A673 (cell line): Measurements from ENCODE around the gene SPSB4.

Source experiments
- EZH2 ChIP-seq: fragments of 200-600 bp; sonication (generic); IDR thresholded peaks from 2 replicates; pipeline ENCODE4 v1.6.1; 2017; ENCODE audit warnings: borderline replicate concordance, low read depth, mild to moderate bottlenecking, mixed read lengths, antibody characterized with exemption, low read length; ENCODE audit not compliant: poor library complexity, severe bottlenecking
- TF ChIP-seq, protein P1 (sequence below): fragments of 300-800, 200-600 bp; sonication (generic); conservative IDR thresholded peaks from 2 replicates; pipeline ENCODE4 v1.5.1; 2017; ENCODE audit warnings: low read depth, mild to moderate bottlenecking, antibody characterized with exemption, low read length, moderate library complexity, mixed read lengths

DNA sequence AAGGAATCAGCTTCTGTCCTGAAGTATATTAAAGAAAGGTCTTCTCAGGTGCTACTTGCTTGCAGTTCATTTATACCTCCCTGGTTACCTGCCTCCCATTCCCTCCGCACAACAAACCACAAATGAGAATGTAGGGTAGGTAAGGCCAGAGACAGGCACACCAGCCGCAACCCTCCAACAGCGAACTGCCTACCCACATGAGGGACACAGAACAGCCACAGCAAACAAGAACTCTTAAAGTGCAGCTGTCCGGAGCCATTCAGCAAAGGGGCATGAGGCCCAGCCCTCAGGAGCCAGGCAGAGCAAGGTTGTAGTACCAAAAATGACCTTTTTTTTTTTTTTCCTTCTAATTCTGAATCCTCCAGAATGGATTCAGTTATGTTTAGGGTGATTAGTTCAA is 52.4 kb downstream of the SPSB4 start:
- TF ChIP-seq, protein P1, sequence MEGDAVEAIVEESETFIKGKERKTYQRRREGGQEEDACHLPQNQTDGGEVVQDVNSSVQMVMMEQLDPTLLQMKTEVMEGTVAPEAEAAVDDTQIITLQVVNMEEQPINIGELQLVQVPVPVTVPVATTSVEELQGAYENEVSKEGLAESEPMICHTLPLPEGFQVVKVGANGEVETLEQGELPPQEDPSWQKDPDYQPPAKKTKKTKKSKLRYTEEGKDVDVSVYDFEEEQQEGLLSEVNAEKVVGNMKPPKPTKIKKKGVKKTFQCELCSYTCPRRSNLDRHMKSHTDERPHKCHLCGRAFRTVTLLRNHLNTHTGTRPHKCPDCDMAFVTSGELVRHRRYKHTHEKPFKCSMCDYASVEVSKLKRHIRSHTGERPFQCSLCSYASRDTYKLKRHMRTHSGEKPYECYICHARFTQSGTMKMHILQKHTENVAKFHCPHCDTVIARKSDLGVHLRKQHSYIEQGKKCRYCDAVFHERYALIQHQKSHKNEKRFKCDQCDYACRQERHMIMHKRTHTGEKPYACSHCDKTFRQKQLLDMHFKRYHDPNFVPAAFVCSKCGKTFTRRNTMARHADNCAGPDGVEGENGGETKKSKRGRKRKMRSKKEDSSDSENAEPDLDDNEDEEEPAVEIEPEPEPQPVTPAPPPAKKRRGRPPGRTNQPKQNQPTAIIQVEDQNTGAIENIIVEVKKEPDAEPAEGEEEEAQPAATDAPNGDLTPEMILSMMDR = no peak
- no peak for TF ChIP-seq EZH2
